Left lung (tissue), 10 donors: ENCODE measurements around the gene MTOR. TPM values are rescaled to one million over a fixed set of nuclear protein-coding genes. Genes with fewer than 3 reads are reported as not detected.

Experiments
- ATAC-seq: fragments of 200-7000 bp; cut with Tn5 transposase; one replicate; pipeline ENCODE4 v1.9.1; 2020; ENCODE audit warnings: moderate library complexity
- DNase-seq, 4 donors: peaks; one replicate each; pipeline ENCODE4 v3.0.0-alpha.2; 2013 to 2020
- H3K27ac ChIP-seq, 2 donors: fragments of 200-600 bp; sonication (generic) in 1 of 2; one replicate each; pipeline versions ENCODE4 v1.5.0 to v1.8.0; 2020 to 2021
- H3K27me3 ChIP-seq, 2 donors: fragments of 200-600 bp; sonication (generic) in 1 of 2; one replicate each; pipeline versions ENCODE4 v1.5.0 to v1.8.0; 2020 to 2021
- H3K36me3 ChIP-seq, 2 donors: fragments of 200-600 bp; sonication (generic) in 1 of 2; one replicate each; pipeline versions ENCODE4 v1.5.0 to v1.8.0; 2020 to 2021
- H3K4me1 ChIP-seq, 2 donors: fragments of 200-600 bp; one replicate each; pipeline ENCODE4 v1.8.0; 2021
- H3K4me3 ChIP-seq, 2 donors: fragments of 200-600 bp; sonication (generic) in 1 of 2; one replicate each; pipeline versions ENCODE4 v1.5.0 to v1.8.0; 2020 to 2021; ENCODE audit warnings: mild to moderate bottlenecking in 1 of 2
- H3K9me3 ChIP-seq, 2 donors: fragments of 200-600 bp; sonication (generic) in 1 of 2; one replicate each; pipeline versions ENCODE4 v1.5.0 to v1.8.0; 2020 to 2021
- intact Hi-C, 2 donors: fragments of 100-400 bp; cut with DNase I; formaldehyde crosslinking; loops; one replicate each; pipeline versions ENCODE4 v1.11.2 to v1.14.2; 2022
- polyA plus RNA-seq, 6 donors: library from polyadenylated mRNA; unstranded; fragments of 120-200 nt; gene quantifications; one replicate each; pipeline ENCODE4 v1.2.1, GENCODE V29; 2013; ENCODE audit not compliant: insufficient read length in 6 of 6
- total RNA-seq, 2 donors: library from RNA; stranded (reverse); fragmentation: NEBNext Ultra II Directional; extraction: Animal tissue kit (Norgen Biotek cat#: 25700); gene quantifications; one replicate each; pipeline ENCODE4 v1.2.1, GENCODE V29; 2021
- TF ChIP-seq, protein P1 (sequence below), 2 donors: fragments of 200-600 bp; sonication (generic) in 1 of 2; IDR thresholded peaks; one replicate each; pipeline versions ENCODE4 v1.5.0 to v1.8.0; 2021; ENCODE audit warnings: antibody characterized with exemption in 2 of 2
- donor health status: DM: no; HTN: yes; CAD: no.
- donor health status: DM: no; HTN: no; CAD: no.

MTOR gene
- total and polyA plus RNA-seq, 8 donors, result 38.0 to 45.4 (median 39.9) TPM

GRCh38 chr1:11187931-11188330, 74.4 kb downstream of the MTOR start:
- intact Hi-C loops, result no loop called here
- no peak for ATAC-seq

GRCh38 chr1:11187494-11187893, 74.9 kb downstream of the MTOR start:
- Histone ChIP-seq H3K36me3 (peaks cover 0 to 88% of the 10 kb centered on the region in 2 donors), H3K4me3 (no peak overlapping the region), H3K9me3 (no peaks in the 10 kb centered on the region), H3K4me1 (peaks cover 0 to 4% of the 10 kb centered on the region in 2 donors), H3K27me3 (no peaks in the 10 kb centered on the region), H3K27ac (no peak overlapping the region)
- ATAC-seq (no peak), DNase-seq (no peak)
- intact Hi-C loops, result no loop called here
- TF ChIP-seq, protein P1, sequence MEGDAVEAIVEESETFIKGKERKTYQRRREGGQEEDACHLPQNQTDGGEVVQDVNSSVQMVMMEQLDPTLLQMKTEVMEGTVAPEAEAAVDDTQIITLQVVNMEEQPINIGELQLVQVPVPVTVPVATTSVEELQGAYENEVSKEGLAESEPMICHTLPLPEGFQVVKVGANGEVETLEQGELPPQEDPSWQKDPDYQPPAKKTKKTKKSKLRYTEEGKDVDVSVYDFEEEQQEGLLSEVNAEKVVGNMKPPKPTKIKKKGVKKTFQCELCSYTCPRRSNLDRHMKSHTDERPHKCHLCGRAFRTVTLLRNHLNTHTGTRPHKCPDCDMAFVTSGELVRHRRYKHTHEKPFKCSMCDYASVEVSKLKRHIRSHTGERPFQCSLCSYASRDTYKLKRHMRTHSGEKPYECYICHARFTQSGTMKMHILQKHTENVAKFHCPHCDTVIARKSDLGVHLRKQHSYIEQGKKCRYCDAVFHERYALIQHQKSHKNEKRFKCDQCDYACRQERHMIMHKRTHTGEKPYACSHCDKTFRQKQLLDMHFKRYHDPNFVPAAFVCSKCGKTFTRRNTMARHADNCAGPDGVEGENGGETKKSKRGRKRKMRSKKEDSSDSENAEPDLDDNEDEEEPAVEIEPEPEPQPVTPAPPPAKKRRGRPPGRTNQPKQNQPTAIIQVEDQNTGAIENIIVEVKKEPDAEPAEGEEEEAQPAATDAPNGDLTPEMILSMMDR (IDR thresholded peaks at IDR 0.05), result no peak

More at GRCh38 chr1:11187931-11188330, 74.4 kb downstream of the MTOR start:
- DNase-seq, result no peak
- Histone ChIP-seq H3K27ac (no peak overlapping the region), H3K4me3 (no peak overlapping the region), H3K27me3 (no peaks in the 10 kb centered on the region), H3K36me3 (peaks cover 0 to 88% of the 10 kb centered on the region in 2 donors), H3K4me1 (peaks cover 0 to 4% of the 10 kb centered on the region in 2 donors), H3K9me3 (no peaks in the 10 kb centered on the region)
- TF ChIP-seq, protein P1 (IDR thresholded peaks at IDR 0.05), result no peak

DNA sequence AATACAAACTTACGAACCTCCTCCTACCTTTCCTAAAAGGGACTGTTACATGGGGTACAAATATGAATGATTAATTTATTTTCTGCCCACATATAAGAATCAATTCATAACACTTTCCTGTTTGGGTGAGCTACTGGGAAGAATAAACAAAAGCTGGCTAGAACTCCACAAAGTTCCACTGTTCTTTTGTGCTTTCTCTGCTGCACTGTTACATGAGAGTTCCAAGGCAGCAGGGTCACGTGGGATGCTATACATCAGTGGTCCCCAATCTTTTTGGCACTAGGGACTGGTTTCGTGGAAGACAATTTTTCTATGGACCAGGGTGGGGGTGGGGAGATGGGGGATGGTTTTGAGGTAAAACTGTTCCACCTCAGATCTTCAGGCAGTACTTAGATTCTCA, 75.4 kb downstream of the MTOR start:
- no peaks in the 10 kb centered on the region for H3K27me3 ChIP-seq
- TF ChIP-seq, protein P1 (IDR thresholded peaks at IDR 0.05), result no peak
- H3K36me3 ChIP-seq, result peaks cover 0 to 88% of the 10 kb centered on the region in 2 donors
- no peak overlapping the region for H3K27ac ChIP-seq
- DNase-seq (no peak), ATAC-seq (no peak)
- peaks cover 0 to 4% of the 10 kb centered on the region in 2 donors for H3K4me1 ChIP-seq
- intact Hi-C loops, result no loop called here
- no peak overlapping the region for H3K4me3 ChIP-seq
- H3K9me3 ChIP-seq, result no peaks in the 10 kb centered on the region

DNA sequence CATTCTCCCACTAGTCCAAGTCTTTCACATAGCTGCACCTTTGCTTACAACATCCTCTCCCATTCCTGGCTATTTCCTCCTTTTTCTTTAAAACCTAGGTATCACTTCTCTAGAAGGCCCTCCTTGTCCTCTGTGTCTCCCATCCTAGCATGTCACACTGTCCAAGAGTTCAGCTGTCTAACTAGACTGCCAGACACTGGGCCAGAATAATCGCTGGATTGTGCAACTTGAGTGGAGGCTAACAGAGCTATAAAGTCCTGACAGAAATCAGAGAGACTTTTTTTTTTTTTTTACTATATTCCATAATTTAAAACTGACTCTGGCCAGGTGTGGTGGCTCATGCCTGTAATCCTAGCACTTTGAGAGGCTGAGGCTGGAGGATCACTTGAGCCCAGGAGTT, 77.4 kb downstream of the MTOR start:
- H3K4me1 ChIP-seq, result peaks cover 0 to 4% of the 10 kb centered on the region in 2 donors
- no peak overlapping the region for H3K27ac ChIP-seq
- ATAC-seq, result no peak
- no peak overlapping the region for H3K4me3 ChIP-seq
- TF ChIP-seq, protein P1 (IDR thresholded peaks at IDR 0.05), result no peak
- DNase-seq, result peak in 1 of 4 donors; percentile 37
- intact Hi-C loops, result no loop called here
- H3K27me3 ChIP-seq, result no peaks in the 10 kb centered on the region
- no peaks in the 10 kb centered on the region for H3K9me3 ChIP-seq
- H3K36me3 ChIP-seq, result peaks cover 0 to 87% of the 10 kb centered on the region in 2 donors

DNA sequence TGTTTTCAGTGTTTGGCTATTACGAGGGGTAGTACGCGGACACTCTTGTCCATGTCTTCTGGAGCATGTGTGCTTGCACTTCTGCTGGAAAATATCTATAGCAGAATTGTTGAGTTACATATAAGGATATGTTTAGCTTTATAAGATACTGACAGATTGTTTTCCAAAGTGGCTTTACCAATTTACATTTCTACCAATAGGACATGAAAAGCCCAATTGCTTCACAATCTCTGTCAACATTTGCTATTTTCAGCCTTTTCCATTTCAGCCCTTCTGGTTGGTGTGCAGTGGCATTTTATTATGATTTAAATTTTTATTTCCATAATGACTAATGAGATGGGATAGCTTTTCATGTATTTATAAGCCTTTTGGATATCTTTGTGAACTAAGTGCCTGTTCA, 79.5 kb downstream of the MTOR start:
- Histone ChIP-seq H3K36me3 (peaks cover 0 to 86% of the 10 kb centered on the region in 2 donors), H3K27me3 (no peaks in the 10 kb centered on the region), H3K4me3 (no peak overlapping the region), H3K9me3 (no peaks in the 10 kb centered on the region), H3K4me1 (peaks cover 0 to 3% of the 10 kb centered on the region in 2 donors), H3K27ac (no peak overlapping the region)
- TF ChIP-seq, protein P1 (IDR thresholded peaks at IDR 0.05), result no peak
- ATAC-seq, result no peak
- no peak for DNase-seq
- intact Hi-C loops, result no loop called here
